ENCODE results near the gene SLC32A1. TPM values are rescaled to one million over a fixed set of nuclear protein-coding genes. Genes with fewer than 3 reads are reported as not detected.

Gene SLC32A1
- not detected for total RNA-seq

DNA sequence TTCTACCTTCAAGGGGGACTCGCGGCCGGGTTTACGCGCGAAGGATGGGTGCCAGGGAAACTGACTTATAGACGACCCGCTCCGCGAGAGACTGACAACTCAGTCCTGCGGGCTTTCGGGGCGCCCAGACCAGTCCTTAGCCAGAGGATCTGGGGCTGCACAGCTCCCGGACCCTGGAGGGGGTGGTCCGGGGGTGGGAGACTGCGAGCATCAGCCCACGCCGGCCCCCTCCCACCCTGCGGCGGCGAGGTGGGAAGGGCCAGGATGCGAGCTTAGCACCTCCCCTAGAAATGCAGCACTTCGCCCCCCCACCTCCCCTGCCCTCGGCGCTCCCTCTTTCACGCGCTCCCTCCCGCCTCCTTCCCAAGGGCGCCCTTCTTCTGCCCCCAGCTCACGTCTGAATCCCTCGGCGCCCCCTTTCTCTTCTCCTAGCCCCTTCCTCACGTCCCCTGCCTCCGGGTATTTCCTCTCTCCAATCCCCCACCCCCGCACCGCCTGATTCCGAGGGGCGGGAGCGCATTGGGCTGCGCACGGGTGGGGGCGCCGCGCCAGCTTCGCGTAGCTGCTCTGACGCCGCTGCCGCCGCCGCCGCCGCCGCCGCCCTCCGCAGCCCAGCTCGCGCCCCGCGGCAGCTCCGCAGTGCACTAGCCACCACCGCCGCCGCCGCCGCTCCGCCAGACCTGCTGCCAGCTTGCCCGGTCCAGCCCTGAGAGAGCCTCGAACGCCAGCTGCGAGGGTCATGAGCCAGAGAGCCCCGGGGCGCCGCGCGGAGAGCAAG is at the start of gene SLC32A1:
TSS of gene SLC32A1 (plus strand) at position 639 of the 778 bp plus-strand sequence. CDS start 239 bp downstream, outside the sequence.
- POLR2A ChIA-PET, result no interaction called here
- no peak within 1 kb of the TSS for H3K27ac Mint-ChIP-seq

GRCh38 chr20:38674765-38675133 is 49.5 kb upstream of the SLC32A1 start:
- Mint-ChIP-seq H3K27ac (no peak overlapping the region), H3K27me3 (peaks cover 41% of the 10 kb centered on the region), H3K4me1 (peaks cover 12% of the 10 kb centered on the region), H3K9me3 (no peaks in the 10 kb centered on the region), H3K36me3 (ENCODE audit: low read depth) (no peaks in the 10 kb centered on the region), H3K4me3 (peak overlapping the region; percentile 48)
- DNase-seq, result no peak
- ChIA-PET POLR2A (no interaction called here), CTCF (no interaction called here)

More for the DNA sequence above, at the start of gene SLC32A1:
- H3K36me3 Mint-ChIP-seq (ENCODE audit: low read depth), result peaks cover 20% of the 10 kb centered on the region
- peaks cover 91% of the 10 kb centered on the region for H3K27me3 Mint-ChIP-seq
- DNase-seq, result no peak
- H3K9me3 Mint-ChIP-seq, result no peaks in the 10 kb centered on the region
- peak within 1 kb of the TSS; percentile 11 for H3K4me3 Mint-ChIP-seq
- peaks cover 42% of the 10 kb centered on the region for H3K4me1 Mint-ChIP-seq
- CTCF ChIA-PET, result interaction anchor here (1.2 kb wide), 1 partner anchor 23 kb away, joined by 3 read pairs; no protein-coding TSS in a partner anchor

DNA sequence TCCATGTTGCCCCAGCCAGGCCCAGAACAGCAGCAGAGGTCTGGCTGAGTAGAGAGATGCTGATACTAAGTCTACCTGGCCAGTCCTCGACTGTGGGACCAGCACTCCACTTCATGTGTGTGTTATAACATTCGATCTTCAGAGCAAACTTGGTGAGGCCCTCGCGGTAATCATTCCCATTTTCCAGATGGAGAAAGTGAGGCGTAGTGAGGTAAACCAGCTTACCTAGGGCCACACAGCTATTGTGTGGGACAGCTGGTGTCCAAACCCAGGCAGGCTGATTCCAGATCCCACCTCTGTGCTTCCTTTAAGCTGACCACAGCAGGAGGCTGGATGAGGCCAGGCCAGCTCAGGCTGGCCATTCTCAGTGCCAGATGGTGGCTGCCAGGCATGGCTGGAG is 47.7 kb upstream of the SLC32A1 start:
- CTCF ChIA-PET, result no interaction called here
- H3K4me3 Mint-ChIP-seq, result no peak overlapping the region
- no peaks in the 10 kb centered on the region for H3K9me3 Mint-ChIP-seq
- H3K27ac Mint-ChIP-seq, result no peak overlapping the region
- POLR2A ChIA-PET, result no interaction called here
- no peak for DNase-seq
- H3K27me3 Mint-ChIP-seq, result peaks cover 35% of the 10 kb centered on the region
- no peaks in the 10 kb centered on the region for H3K36me3 Mint-ChIP-seq (ENCODE audit: low read depth)
- peaks cover 12% of the 10 kb centered on the region for H3K4me1 Mint-ChIP-seq

DNA sequence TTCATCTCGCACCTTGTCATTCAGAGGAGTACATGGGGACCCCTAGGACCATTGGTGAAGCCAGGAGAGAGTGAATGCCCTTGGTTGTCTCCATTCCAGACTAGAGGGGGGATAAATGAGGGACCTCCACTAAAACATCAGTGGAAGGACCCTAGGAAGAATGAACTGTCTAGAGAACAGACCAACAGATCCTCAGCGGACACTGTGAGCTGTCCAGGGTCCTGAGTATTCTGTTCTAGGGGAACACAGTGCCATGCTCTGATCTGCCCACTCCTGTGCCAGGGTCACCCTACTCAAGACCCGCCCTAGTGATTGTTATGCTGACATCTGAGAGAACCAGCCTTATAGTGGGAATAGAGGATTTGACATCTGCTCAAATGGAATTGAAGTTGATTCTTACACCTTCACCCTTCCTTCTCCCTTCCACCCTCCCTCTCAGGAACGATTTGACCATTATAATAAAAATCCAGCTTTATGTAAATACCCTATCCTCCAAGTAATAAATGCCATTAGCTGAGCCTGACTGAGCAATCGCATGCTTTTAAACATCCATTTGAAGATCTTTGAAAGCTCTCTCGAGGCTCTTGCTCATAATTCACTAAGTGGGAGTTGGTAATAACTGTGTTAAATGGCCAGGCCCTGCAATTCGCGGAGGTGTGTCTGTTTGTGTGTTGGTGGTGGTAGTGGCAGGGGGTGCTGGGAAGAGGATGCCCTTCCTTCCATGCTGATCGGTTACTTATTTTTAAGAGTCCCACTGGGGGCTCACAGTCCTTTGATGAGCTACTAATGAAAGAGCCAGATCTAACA is 43.6 kb upstream of the SLC32A1 start:
- Mint-ChIP-seq H3K4me3 (no peak overlapping the region), H3K36me3 (ENCODE audit: low read depth) (no peaks in the 10 kb centered on the region), H3K27me3 (peaks cover 16% of the 10 kb centered on the region), H3K9me3 (no peaks in the 10 kb centered on the region), H3K27ac (no peak overlapping the region), H3K4me1 (no peaks in the 10 kb centered on the region)
- peak; percentile 39 for DNase-seq
- CTCF ChIA-PET, result no interaction called here
- POLR2A ChIA-PET, result no interaction called here

DNA sequence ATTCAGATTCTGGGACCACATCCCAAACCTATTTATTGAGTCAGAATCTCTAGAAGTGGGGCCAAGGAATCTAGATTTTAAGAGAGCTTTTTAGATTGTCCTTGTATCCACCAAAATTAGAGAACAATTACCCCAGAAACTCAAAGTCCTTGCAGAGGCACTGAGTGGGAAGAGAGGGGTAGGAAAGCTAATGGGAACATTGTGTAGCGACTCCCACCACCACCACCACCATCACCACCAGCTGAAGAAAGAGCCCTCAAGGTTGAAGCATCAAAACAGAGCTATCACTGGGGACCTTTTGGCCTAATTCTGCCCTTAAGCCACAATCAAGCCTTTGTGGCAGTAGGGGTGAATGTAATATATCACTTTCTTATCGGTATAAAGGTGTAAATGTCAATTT is 39.0 kb upstream of the SLC32A1 start:
- Mint-ChIP-seq H3K27ac (no peak overlapping the region), H3K9me3 (no peaks in the 10 kb centered on the region), H3K4me1 (no peaks in the 10 kb centered on the region), H3K36me3 (ENCODE audit: low read depth) (no peaks in the 10 kb centered on the region), H3K4me3 (no peak overlapping the region), H3K27me3 (peaks cover 23% of the 10 kb centered on the region)
- POLR2A ChIA-PET, result no interaction called here
- CTCF ChIA-PET, result no interaction called here
- DNase-seq, result no peak

- no peak overlapping the region for H3K27ac Mint-ChIP-seq
- H3K4me3 Mint-ChIP-seq, result no peak overlapping the region
- no peaks in the 10 kb centered on the region for H3K4me1 Mint-ChIP-seq
- no peaks in the 10 kb centered on the region for H3K36me3 Mint-ChIP-seq (ENCODE audit: low read depth)
- H3K9me3 Mint-ChIP-seq, result no peaks in the 10 kb centered on the region
- H3K27me3 Mint-ChIP-seq, result peaks cover 26% of the 10 kb centered on the region
- peak; percentile 57 for DNase-seq
- ChIA-PET CTCF (no interaction called here), POLR2A (no interaction called here)
These were observed 38.3 kb upstream of the SLC32A1 start for GRCh38 chr20:38685853-38686473.

GRCh38 chr20:38692436-38693411 is 31.6 kb upstream of the SLC32A1 start:
- Mint-ChIP-seq H3K9me3 (no peaks in the 10 kb centered on the region), H3K4me3 (no peak overlapping the region), H3K36me3 (ENCODE audit: low read depth) (no peaks in the 10 kb centered on the region), H3K27ac (no peak overlapping the region), H3K4me1 (no peaks in the 10 kb centered on the region), H3K27me3 (peaks cover 10% of the 10 kb centered on the region)
- DNase-seq, result peak; percentile 63
- ChIA-PET CTCF (interaction anchor here (1.7 kb wide), 1 partner anchor 35 kb away, joined by 5 read pairs; no protein-coding TSS in a partner anchor), POLR2A (no interaction called here)

DNA sequence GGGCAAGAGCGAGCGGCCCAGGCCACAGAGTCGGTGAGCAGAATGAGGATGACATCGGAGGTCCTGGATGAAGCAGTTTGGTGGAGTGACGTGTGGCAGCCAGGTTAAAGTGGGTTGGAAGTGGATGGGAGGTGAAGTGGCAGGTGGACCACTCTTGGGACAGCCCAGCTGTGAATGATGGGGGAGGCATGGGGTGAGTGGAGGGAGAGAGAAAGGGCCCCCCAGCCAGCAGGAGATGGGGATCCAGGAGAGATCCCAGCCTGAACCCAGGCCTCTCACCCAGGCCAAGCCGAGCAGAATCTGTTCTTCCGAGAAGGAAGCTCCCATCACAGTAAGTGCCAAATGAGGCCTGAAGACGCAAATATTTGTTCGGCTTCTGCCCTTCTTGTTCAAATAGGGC is 27.0 kb upstream of the SLC32A1 start:
- DNase-seq, result no peak
- H3K9me3 Mint-ChIP-seq, result no peaks in the 10 kb centered on the region
- CTCF ChIA-PET, result no interaction called here
- H3K4me3 Mint-ChIP-seq, result no peak overlapping the region
- H3K36me3 Mint-ChIP-seq (ENCODE audit: low read depth), result no peaks in the 10 kb centered on the region
- H3K4me1 Mint-ChIP-seq, result no peaks in the 10 kb centered on the region
- POLR2A ChIA-PET, result no interaction called here
- H3K27ac Mint-ChIP-seq, result no peak overlapping the region
- peaks cover 3% of the 10 kb centered on the region for H3K27me3 Mint-ChIP-seq

DNA sequence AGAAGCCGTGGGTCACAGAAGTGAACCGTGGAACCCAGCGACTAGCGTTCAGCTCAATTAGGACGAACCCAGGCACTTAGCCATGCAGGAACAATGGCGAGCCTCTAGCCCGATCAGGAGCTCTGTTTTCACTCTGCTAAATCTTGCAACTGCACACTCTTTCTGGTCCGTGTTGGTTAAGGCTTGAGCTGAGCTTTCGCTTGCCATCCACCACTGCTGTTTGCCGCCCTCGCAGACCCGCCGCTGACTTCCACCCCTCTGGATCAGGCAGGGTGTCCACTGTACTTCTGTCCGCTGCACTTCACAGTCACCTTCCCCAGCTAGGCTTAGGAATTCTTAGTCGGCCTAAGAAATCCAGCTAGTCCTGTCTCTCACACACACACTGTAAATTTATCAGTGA is 25.7 kb upstream of the SLC32A1 start:
- Mint-ChIP-seq H3K4me1 (no peaks in the 10 kb centered on the region), H3K27me3 (peaks cover 9% of the 10 kb centered on the region), H3K27ac (no peak overlapping the region), H3K4me3 (no peak overlapping the region), H3K9me3 (no peaks in the 10 kb centered on the region), H3K36me3 (ENCODE audit: low read depth) (no peaks in the 10 kb centered on the region)
- POLR2A ChIA-PET, result no interaction called here
- CTCF ChIA-PET, result no interaction called here
- DNase-seq, result no peak

GRCh38 chr20:38700141-38700540 is 24.1 kb upstream of the SLC32A1 start:
- no peaks in the 10 kb centered on the region for H3K4me1 Mint-ChIP-seq
- ChIA-PET POLR2A (no interaction called here), CTCF (no interaction called here)
- H3K27ac Mint-ChIP-seq, result no peak overlapping the region
- H3K27me3 Mint-ChIP-seq, result peaks cover 10% of the 10 kb centered on the region
- no peaks in the 10 kb centered on the region for H3K9me3 Mint-ChIP-seq
- no peak overlapping the region for H3K4me3 Mint-ChIP-seq
- no peak for DNase-seq
- H3K36me3 Mint-ChIP-seq (ENCODE audit: low read depth), result no peaks in the 10 kb centered on the region

DNA sequence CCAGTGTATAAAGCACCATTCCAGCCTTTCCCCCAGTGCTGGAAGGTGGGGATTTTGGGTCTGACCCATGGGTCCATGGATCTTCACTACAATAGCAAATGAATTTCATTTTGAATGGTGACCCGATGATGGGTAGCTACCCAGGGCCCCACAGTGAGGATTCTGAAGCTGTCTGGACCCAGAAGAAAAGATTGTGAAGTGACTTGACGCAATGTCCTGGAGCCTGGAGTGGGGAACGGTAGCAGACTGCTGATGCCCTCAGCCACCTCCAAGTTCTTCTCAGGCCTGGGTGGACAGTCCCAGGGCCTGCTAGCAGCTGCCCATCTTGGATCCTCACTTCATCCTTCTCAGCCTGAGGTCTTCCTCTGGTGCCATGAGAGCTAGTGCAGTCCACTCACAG is 23.4 kb upstream of the SLC32A1 start:
- no peak overlapping the region for H3K4me3 Mint-ChIP-seq
- no peak for DNase-seq
- CTCF ChIA-PET, result no interaction called here

GRCh38 chr20:38703526-38703925 is 20.8 kb upstream of the SLC32A1 start:
- DNase-seq, result no peak
- H3K36me3 Mint-ChIP-seq (ENCODE audit: low read depth), result no peaks in the 10 kb centered on the region
- no peaks in the 10 kb centered on the region for H3K4me1 Mint-ChIP-seq
- no peak overlapping the region for H3K4me3 Mint-ChIP-seq
- CTCF ChIA-PET, result no interaction called here
- H3K27me3 Mint-ChIP-seq, result peaks cover 12% of the 10 kb centered on the region
- H3K9me3 Mint-ChIP-seq, result no peaks in the 10 kb centered on the region
- POLR2A ChIA-PET, result no interaction called here
- H3K27ac Mint-ChIP-seq, result no peak overlapping the region

More for the DNA sequence above, 23.4 kb upstream of the SLC32A1 start:
- Mint-ChIP-seq H3K36me3 (ENCODE audit: low read depth) (no peaks in the 10 kb centered on the region), H3K27me3 (peaks cover 8% of the 10 kb centered on the region), H3K4me1 (no peaks in the 10 kb centered on the region), H3K9me3 (no peaks in the 10 kb centered on the region), H3K27ac (no peak overlapping the region)
- POLR2A ChIA-PET, result no interaction called here

GRCh38 chr20:38704136-38704535 is 20.1 kb upstream of the SLC32A1 start:
- no peaks in the 10 kb centered on the region for H3K36me3 Mint-ChIP-seq (ENCODE audit: low read depth)
- CTCF ChIA-PET, result no interaction called here
- H3K9me3 Mint-ChIP-seq, result no peaks in the 10 kb centered on the region
- no peaks in the 10 kb centered on the region for H3K4me1 Mint-ChIP-seq
- H3K27ac Mint-ChIP-seq, result no peak overlapping the region
- H3K27me3 Mint-ChIP-seq, result peaks cover 12% of the 10 kb centered on the region
- no peak for DNase-seq
- POLR2A ChIA-PET, result no interaction called here
- H3K4me3 Mint-ChIP-seq, result no peak overlapping the region

Measured in activated CD4-positive, alpha-beta memory T cell treated with anti-CD3 and anti-CD28 coated beads, Interleukin-2, amount 10 ng/mL, durations not matched to agents 7 days and 5 days (primary cell).